Measurements from ENCODE around the gene KCNJ16.

Gene KCNJ16

GRCh38 chr17:70181866-70182265, 106.8 kb downstream of the KCNJ16 start:
- Mint-ChIP-seq H3K36me3 (no peaks in the 10 kb centered on the region), H3K27me3 (peaks cover 3% of the 10 kb centered on the region), H3K4me1 (ENCODE audit: low read depth) (no peaks in the 10 kb centered on the region), H3K9me3 (ENCODE audit: low read depth) (no peaks in the 10 kb centered on the region), H3K27ac (no peak overlapping the region), H3K4me3 (no peak overlapping the region)

- no peaks in the 10 kb centered on the region for H3K36me3 Mint-ChIP-seq
- no peak overlapping the region for H3K27ac Mint-ChIP-seq
- peaks cover 3% of the 10 kb centered on the region for H3K27me3 Mint-ChIP-seq
- H3K4me3 Mint-ChIP-seq: no peak overlapping the region
- H3K9me3 Mint-ChIP-seq (ENCODE audit: low read depth): no peaks in the 10 kb centered on the region
- no peaks in the 10 kb centered on the region for H3K4me1 Mint-ChIP-seq (ENCODE audit: low read depth)
Observed at GRCh38 chr17:70183508-70183907, 108.5 kb downstream of the KCNJ16 start.

- Mint-ChIP-seq H3K9me3 (ENCODE audit: low read depth) (no peaks in the 10 kb centered on the region), H3K27me3 (peaks cover 3% of the 10 kb centered on the region), H3K36me3 (no peaks in the 10 kb centered on the region), H3K4me3 (no peak overlapping the region), H3K4me1 (ENCODE audit: low read depth) (no peaks in the 10 kb centered on the region), H3K27ac (no peak overlapping the region)
Observed at GRCh38 chr17:70184207-70184606, 109.2 kb downstream of the KCNJ16 start.

- H3K4me1 Mint-ChIP-seq (ENCODE audit: low read depth): no peaks in the 10 kb centered on the region
- peaks cover 2% of the 10 kb centered on the region for H3K27me3 Mint-ChIP-seq
- no peak overlapping the region for H3K27ac Mint-ChIP-seq
- H3K9me3 Mint-ChIP-seq (ENCODE audit: low read depth): no peaks in the 10 kb centered on the region
- H3K36me3 Mint-ChIP-seq: no peaks in the 10 kb centered on the region
- H3K4me3 Mint-ChIP-seq: no peak overlapping the region
Observed at GRCh38 chr17:70184770-70185169, 109.7 kb downstream of the KCNJ16 start.

Data from activated naive CD8-positive, alpha-beta T cell (primary cell).